Measurements from ENCODE around the gene TMCO2.

DNA sequence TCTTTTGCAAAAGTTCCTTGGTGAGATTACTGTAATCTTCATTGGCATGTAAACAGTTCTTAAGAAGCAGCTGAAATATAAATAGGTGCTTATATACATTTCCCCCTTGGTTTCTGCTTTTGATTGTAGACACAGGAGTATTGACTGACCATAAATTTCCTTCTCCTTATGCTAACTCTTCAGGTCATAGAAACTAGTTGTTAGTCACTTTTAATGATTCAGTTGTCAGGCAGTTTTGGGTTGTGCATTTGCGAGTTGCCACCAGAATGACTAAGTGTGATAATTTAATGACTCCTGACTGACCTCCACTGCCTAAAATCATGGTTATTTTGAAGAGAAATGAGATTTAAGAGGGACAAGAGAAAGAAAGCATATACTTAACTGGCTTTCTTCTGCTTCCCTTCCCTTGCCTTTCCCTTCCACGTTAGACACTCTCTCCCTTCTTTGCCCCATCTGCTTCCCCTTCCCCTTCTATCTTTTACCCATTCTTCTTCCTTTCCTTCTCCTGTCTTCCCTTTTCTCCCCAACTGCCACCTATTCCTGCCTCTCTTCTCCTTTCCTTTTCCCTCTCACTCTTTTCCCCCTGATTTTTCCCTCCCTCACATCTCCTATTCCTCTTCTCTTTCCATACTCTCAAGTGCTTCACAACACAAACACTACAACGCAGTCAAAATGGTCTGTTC lies 22.6 kb downstream of the TMCO2 start:
- TF ChIP-seq, protein P1, sequence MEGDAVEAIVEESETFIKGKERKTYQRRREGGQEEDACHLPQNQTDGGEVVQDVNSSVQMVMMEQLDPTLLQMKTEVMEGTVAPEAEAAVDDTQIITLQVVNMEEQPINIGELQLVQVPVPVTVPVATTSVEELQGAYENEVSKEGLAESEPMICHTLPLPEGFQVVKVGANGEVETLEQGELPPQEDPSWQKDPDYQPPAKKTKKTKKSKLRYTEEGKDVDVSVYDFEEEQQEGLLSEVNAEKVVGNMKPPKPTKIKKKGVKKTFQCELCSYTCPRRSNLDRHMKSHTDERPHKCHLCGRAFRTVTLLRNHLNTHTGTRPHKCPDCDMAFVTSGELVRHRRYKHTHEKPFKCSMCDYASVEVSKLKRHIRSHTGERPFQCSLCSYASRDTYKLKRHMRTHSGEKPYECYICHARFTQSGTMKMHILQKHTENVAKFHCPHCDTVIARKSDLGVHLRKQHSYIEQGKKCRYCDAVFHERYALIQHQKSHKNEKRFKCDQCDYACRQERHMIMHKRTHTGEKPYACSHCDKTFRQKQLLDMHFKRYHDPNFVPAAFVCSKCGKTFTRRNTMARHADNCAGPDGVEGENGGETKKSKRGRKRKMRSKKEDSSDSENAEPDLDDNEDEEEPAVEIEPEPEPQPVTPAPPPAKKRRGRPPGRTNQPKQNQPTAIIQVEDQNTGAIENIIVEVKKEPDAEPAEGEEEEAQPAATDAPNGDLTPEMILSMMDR (IDR thresholded peaks at IDR 0.05; ENCODE audit: poor library complexity): no peak
- TF ChIP-seq EZH2 (IDR thresholded peaks at IDR 0.05; ENCODE audit: borderline replicate concordance): no peak

Data from hepatocyte (in vitro differentiated cells).